ENCODE data around the gene CRHR1. TPM values are rescaled to one million over a fixed set of nuclear protein-coding genes. Genes with fewer than 3 reads are reported as not detected.

Gene CRHR1
- total RNA-seq, 1 experiment from 2014 or later: not detected

GRCh38 chr17:45841883-45842525, 57.9 kb downstream of the CRHR1 start:
- Histone ChIP-seq H3K9me3 (no peaks in the 10 kb centered on the region), H3K4me3 (no peak overlapping the region), H3K36me3 (no peaks in the 10 kb centered on the region), H3K27me3 (no peaks in the 10 kb centered on the region)
- DNase-seq: no peak

GRCh38 chr17:45843722-45844121, 59.6 kb downstream of the CRHR1 start:
- Histone ChIP-seq H3K4me3 (no peak overlapping the region), H3K27me3 (no peaks in the 10 kb centered on the region), H3K9me3 (no peaks in the 10 kb centered on the region), H3K36me3 (no peaks in the 10 kb centered on the region)
- DNase-seq: no peak

DNA sequence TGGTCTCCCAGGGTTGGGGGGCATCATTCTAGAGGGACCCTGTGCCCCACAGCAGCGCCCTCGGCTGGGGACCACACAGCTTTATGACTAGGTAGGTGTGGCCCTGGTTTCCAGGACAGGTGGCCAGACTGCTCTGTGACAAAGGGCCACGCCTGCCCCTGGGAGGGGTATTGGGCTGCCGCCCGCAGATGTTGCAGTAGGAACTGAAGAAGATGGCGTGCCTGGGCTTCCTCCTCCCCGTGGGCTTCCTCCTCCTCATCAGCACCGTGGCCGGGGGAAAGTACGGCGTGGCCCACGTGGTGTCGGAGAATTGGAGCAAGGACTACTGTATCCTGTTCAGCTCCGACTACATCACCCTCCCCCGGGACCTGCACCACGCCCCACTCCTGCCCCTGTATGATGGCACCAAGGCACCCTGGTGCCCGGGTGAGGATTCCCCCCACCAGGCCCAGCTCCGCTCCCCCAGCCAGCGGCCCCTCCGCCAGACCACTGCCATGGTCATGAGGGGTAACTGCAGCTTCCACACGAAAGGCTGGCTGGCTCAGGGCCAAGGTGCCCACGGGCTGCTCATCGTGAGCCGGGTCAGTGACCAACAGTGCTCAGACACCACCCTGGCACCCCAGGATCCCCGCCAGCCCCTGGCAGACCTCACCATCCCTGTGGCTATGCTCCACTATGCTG, 60.7 kb downstream of the CRHR1 start, which contains the start of gene SPPL2C:
TSS of gene SPPL2C (plus strand) at position 187 of the 681 bp plus-strand sequence. CDS start at position 213, 26 bp downstream.
- Histone ChIP-seq H3K36me3 (no peaks in the 10 kb centered on the region), H3K9me3 (no peaks in the 10 kb centered on the region), H3K27me3 (no peaks in the 10 kb centered on the region), H3K4me3 (no peak within 1 kb of the TSS)
- no peak for DNase-seq

- H3K9me3 ChIP-seq: no peaks in the 10 kb centered on the region
- H3K4me3 ChIP-seq: no peak overlapping the region
- no peaks in the 10 kb centered on the region for H3K36me3 ChIP-seq
- H3K27me3 ChIP-seq: no peaks in the 10 kb centered on the region
- no peak for DNase-seq
These were observed 61.5 kb downstream of the CRHR1 start for GRCh38 chr17:45845376-45846185.

DNA sequence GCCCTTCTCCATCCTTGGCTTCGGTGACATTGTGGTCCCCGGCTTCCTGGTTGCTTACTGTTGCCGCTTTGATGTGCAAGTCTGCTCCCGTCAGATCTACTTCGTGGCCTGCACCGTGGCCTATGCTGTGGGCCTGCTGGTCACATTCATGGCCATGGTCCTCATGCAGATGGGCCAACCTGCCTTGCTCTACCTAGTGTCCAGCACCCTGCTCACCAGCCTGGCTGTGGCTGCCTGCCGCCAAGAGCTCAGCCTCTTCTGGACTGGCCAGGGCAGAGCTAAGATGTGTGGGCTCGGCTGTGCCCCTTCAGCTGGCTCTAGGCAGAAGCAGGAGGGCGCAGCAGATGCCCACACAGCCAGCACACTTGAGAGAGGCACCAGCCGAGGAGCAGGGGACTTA, 62.1 kb downstream of the CRHR1 start:
- no peaks in the 10 kb centered on the region for H3K27me3 ChIP-seq
- H3K4me3 ChIP-seq: no peak overlapping the region
- H3K36me3 ChIP-seq: no peaks in the 10 kb centered on the region
- no peak for DNase-seq
- H3K9me3 ChIP-seq: no peaks in the 10 kb centered on the region

GRCh38 chr17:45846646-45847045, 62.5 kb downstream of the CRHR1 start:
- DNase-seq: no peak
- Histone ChIP-seq H3K36me3 (no peaks in the 10 kb centered on the region), H3K27me3 (no peaks in the 10 kb centered on the region; the same call in 1 of the 2 replicates), H3K9me3 (no peaks in the 10 kb centered on the region), H3K4me3 (no peak overlapping the region)

DNA sequence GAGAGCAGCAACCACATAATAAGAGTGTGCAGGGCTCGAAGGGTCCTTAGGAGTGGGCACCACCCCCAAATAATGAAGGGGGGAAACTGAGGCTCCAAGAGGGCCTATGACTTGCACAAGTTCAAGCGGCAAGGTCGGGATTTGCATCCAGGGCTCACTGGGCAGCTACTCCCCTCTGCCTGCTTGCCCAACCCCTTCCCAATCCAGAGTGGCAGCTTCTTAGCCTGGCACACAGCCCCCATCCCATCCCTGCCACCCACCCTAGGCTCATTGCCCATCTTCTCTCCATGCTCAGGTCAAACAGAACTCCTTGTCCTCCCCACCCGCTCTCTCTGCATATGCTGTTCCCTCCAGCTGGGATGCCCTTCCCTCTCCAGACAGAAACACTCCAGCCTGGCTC, 63.0 kb downstream of the CRHR1 start:
- H3K27me3 ChIP-seq: no peaks in the 10 kb centered on the region; the same call in 1 of the 2 replicates
- no peak for DNase-seq
- H3K9me3 ChIP-seq: no peaks in the 10 kb centered on the region

GRCh38 chr17:45847747-45848146, 63.6 kb downstream of the CRHR1 start:
- no peaks in the 10 kb centered on the region for H3K36me3 ChIP-seq
- peaks cover 4% of the 10 kb centered on the region for H3K27me3 ChIP-seq
- no peak overlapping the region for H3K4me3 ChIP-seq
- no peaks in the 10 kb centered on the region for H3K9me3 ChIP-seq
- no peak for DNase-seq

More for the DNA sequence above, 63.0 kb downstream of the CRHR1 start:
- H3K36me3 ChIP-seq: no peaks in the 10 kb centered on the region
- no peak overlapping the region for H3K4me3 ChIP-seq

GRCh38 chr17:45848405-45848804, 64.3 kb downstream of the CRHR1 start:
- no peak for DNase-seq

DNA sequence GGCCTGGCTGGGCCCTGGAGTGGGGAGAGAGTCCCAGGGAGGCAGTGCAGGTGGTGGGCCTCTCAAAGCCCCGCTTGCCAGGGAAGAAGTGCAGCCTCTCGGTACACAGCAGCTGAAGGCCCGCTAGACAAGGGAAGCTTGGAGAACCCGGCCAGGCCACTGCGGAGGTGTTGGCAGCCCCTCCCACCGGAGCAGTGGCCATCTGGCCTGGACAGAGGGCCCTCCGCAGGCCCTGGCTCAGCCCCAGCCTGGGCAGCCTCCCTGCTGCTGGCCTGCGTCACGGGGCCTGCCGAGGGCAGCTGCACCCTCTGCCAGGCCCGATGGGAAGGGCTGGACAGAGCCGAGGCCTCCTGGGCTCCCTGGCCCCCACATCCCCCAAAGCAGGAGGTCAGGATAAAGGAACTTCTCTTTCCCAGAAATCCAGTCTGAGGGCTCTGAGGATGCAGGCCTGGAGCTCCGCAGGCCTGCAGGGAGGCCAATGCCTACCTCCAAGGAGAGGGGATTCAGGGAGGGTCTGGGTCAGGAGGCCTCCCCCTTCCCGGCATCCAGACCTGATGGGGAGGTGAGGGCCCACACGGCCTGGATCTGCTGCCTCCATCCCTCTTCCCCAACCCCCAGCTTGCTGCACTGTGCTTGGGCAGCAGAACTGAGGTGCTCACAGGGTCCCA, 64.9 kb downstream of the CRHR1 start:
- H3K36me3 ChIP-seq: no peaks in the 10 kb centered on the region
- peaks cover 4% of the 10 kb centered on the region for H3K27me3 ChIP-seq
- H3K4me3 ChIP-seq: no peak overlapping the region
- H3K9me3 ChIP-seq: no peaks in the 10 kb centered on the region
- peak; percentile 21 for DNase-seq

More at GRCh38 chr17:45848405-45848804, 64.3 kb downstream of the CRHR1 start:
- H3K27me3 ChIP-seq: peaks cover 4% of the 10 kb centered on the region
- H3K36me3 ChIP-seq: no peaks in the 10 kb centered on the region
- no peak overlapping the region for H3K4me3 ChIP-seq
- no peaks in the 10 kb centered on the region for H3K9me3 ChIP-seq

DNA sequence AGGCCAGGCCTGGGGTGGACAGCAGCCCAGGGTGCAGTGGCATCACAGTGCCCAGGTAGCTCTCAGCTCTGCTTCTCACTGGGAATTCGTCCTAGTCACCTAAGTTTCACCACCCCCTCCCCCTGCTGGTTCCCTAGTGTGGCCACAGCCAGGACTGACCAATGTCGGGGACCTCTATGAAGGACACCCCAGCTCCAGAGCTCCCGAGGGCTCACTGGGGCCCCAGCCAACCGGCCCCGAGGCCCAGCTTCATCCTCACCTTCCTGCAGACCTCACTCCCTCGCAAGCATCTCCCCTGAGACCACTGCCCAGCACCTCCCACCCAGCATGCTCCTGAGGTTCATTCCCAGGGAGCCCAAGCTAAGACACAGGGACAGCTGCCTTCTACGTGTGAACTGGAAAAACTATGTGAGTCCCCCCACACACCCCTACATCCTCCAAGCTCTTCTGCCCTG, 65.4 kb downstream of the CRHR1 start:
- peaks cover 4% of the 10 kb centered on the region for H3K27me3 ChIP-seq
- H3K36me3 ChIP-seq: no peaks in the 10 kb centered on the region
- DNase-seq: no peak
- no peak overlapping the region for H3K4me3 ChIP-seq
- H3K9me3 ChIP-seq: no peaks in the 10 kb centered on the region

DNA sequence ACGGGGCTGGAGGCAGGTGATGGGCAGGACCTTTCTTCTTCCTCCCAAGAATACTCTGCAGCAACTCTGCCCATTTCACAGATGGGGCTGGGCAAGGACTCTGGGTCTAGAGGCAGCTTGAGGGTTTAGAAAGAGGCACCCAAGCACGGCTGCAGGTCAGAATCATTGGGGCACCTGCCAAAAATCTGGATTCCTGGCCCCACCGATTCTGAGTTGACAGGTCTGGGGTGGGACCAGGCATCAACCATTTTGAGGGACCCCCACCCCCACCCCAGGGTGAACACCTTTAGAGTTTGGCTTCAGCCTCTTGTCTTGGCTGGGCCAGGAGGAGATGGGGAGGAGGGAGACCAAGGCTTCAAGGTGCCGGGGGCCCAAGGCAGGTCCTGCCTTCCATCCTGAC, 65.9 kb downstream of the CRHR1 start:
- peaks cover 4% of the 10 kb centered on the region for H3K27me3 ChIP-seq
- DNase-seq: no peak
- H3K9me3 ChIP-seq: no peaks in the 10 kb centered on the region

DNA sequence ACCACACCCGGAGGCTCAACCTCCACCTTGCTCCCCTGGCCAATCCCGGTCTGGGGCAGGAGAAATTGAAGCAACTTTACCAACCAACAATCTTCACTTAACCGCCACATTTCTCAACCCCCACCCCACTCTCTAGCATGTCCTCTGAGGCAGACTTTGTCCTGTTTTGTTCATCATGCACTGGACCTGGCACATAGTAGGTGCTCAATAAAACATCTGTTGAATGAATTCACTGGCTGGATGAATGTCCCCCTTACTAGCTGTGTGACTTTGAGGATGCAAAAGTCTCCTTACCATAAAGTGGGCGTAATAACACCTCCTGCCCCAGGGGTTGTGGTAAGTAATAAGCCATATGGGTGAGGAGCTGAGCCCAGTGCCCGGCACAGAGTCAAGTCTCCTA, 66.3 kb downstream of the CRHR1 start:
- H3K4me3 ChIP-seq: no peak overlapping the region
- H3K36me3 ChIP-seq: no peaks in the 10 kb centered on the region
- no peaks in the 10 kb centered on the region for H3K9me3 ChIP-seq
- no peak for DNase-seq
- H3K27me3 ChIP-seq: peaks cover 4% of the 10 kb centered on the region

More for the DNA sequence above, 65.9 kb downstream of the CRHR1 start:
- H3K4me3 ChIP-seq: no peak overlapping the region
- no peaks in the 10 kb centered on the region for H3K36me3 ChIP-seq

- H3K9me3 ChIP-seq: no peaks in the 10 kb centered on the region
- no peaks in the 10 kb centered on the region for H3K36me3 ChIP-seq
- no peak for DNase-seq
- H3K4me3 ChIP-seq: no peak overlapping the region
- H3K27me3 ChIP-seq: peaks cover 4% of the 10 kb centered on the region
These were observed 66.9 kb downstream of the CRHR1 start for GRCh38 chr17:45851022-45851421.

GRCh38 chr17:45851464-45851863, 67.3 kb downstream of the CRHR1 start:
- no peaks in the 10 kb centered on the region for H3K9me3 ChIP-seq
- DNase-seq: no peak
- no peaks in the 10 kb centered on the region for H3K36me3 ChIP-seq
- no peak overlapping the region for H3K4me3 ChIP-seq
- peaks cover 4% of the 10 kb centered on the region for H3K27me3 ChIP-seq

DNA sequence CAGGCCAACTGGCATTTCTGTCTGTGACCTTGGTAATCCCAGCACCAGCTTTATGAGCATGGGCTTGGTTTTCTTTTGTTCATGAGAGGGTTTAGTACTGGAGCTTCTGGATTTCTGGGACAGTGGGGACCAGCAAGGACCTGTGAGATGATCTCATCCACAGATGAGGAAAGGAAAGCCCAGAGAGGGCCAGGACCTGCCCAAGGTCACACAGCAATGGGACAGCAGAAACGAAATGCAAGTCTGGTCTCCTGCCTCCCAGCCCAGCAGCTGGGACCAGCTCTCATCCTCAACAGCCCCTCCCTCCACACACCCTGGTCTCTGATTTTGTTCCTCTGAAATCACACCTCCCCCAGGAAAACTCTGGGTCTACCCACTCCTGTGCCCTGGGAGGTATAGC, 67.8 kb downstream of the CRHR1 start:
- no peaks in the 10 kb centered on the region for H3K9me3 ChIP-seq
- H3K4me3 ChIP-seq: no peak overlapping the region
- H3K27me3 ChIP-seq: peaks cover 4% of the 10 kb centered on the region
- no peak for DNase-seq
- no peaks in the 10 kb centered on the region for H3K36me3 ChIP-seq
